ENCODE results near the gene USP2.

Gene USP2

DNA sequence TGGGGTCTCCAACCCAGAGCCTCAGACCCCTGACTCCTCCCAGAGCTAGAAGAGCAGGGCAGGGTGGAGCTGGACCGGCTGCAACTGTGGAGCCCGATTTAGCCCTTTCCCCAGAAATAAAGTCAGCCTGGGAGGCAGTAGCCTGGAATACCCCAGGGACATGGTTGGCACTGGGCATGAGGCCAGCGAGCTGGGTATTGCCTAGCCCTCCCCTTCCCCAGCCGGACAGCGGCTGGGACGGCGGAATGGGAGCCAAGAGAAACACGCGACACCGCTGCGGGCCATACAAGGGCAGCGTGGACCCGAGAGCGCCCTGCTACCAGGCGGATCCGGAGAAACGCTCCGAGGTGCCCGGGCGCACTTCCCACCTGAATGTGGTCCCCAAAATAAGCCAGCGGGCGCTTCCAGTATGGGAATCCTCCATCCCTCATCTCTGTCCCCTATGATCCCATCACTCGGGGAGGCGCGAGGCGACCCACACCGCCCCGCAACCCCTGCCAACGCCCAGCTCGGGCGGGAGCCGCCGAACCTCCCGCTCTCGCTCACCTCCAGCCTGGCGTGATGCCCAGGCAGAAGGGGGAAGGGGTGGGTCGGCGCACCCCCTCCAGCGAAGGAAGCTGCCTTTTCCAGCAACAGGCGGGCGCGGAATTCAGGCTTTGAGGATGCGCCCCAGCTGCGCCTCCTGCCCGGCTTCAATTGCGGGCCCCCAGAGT is 65.3 kb downstream of the USP2 start:
- Histone ChIP-seq H3K4me2 (ENCODE audit: low read depth, low read length, poor library complexity, severe bottlenecking) (peak overlapping the region; percentile 47), H3K9ac (ENCODE audit: low read length) (no peak overlapping the region; the same call in 1 of the 2 replicates), H4K20me1 (ENCODE audit: low read depth, low read length) (no peaks in the 10 kb centered on the region), H3K27ac (ENCODE audit: low read depth, low read length) (no peak overlapping the region), H3K4me3 (ENCODE audit: insufficient read depth, low read length, poor library complexity, severe bottlenecking) (no peak overlapping the region), H3K27me3 (ENCODE audit: low read length) (no peaks in the 10 kb centered on the region), H3K9me3 (ENCODE audit: insufficient read depth, low read length) (no peaks in the 10 kb centered on the region), H3K79me2 (ENCODE audit: insufficient read depth, low read length) (no peaks in the 10 kb centered on the region), H3F3A (ENCODE audit: insufficient read depth) (no peaks in the 10 kb centered on the region), H3K36me3 (ENCODE audit: low read length) (no peaks in the 10 kb centered on the region), H3K9me2 (replicated peaks; ENCODE audit: insufficient read depth, low read length) (no peaks in the 10 kb centered on the region), H2AFZ (ENCODE audit: low read depth, low read length, severe bottlenecking) (no peak overlapping the region)
- TF ChIP-seq EZH2phosphoT487 (conservative IDR thresholded peaks at IDR 0.05; ENCODE audit: low read length), result 0 out of 2 replicates have a peak, but pooled peaks have one; percentile 63
- TF ChIP-seq, protein P1, sequence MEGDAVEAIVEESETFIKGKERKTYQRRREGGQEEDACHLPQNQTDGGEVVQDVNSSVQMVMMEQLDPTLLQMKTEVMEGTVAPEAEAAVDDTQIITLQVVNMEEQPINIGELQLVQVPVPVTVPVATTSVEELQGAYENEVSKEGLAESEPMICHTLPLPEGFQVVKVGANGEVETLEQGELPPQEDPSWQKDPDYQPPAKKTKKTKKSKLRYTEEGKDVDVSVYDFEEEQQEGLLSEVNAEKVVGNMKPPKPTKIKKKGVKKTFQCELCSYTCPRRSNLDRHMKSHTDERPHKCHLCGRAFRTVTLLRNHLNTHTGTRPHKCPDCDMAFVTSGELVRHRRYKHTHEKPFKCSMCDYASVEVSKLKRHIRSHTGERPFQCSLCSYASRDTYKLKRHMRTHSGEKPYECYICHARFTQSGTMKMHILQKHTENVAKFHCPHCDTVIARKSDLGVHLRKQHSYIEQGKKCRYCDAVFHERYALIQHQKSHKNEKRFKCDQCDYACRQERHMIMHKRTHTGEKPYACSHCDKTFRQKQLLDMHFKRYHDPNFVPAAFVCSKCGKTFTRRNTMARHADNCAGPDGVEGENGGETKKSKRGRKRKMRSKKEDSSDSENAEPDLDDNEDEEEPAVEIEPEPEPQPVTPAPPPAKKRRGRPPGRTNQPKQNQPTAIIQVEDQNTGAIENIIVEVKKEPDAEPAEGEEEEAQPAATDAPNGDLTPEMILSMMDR (IDR thresholded peaks at IDR 0.05; ENCODE audit: insufficient read depth, low read length, poor library complexity, severe bottlenecking), result no peak

DNA sequence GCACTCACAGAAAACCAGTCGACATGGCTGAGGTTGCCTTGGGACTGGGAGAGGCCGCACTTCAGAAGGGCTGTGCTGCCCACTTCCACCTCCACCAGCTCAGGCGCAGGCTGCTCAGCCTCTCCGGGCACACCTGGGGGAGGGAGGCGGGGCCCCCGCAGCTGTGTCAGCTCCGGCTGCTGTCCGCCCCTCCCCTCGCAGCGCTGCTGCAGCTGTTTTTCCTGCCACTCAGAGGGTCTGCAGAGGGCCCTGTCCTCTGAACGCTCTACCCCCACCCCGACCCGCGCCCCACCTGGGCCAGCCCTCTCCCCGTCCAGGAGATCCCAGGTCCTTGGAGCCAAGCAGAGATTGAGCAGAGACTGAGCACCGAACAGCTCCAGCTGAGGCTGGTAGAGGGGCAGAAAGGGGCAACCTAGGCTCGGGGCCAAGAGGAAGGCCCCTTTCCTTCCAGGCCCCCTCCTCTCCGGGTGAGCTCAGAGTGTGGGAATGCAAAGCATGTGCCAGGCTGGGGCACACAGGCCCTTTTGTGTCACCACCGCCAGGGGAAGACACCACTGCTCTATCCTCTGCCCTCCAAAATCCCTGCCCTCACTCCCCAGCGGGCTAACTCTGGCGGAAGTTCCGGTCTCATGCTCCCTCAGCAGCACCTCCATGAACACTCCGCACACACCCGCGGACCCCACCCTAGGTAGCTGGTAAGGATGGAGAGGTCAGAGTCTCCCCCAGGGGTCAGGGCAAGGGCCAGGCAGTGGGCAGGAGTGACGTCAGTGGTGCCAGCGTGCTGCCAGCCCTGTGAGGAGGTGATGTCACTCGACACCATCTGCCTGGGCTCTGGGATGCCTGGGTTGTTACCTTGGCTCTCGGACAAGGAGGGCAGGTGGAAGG is 66.1 kb downstream of the USP2 start:
- Histone ChIP-seq H4K20me1 (ENCODE audit: low read depth, low read length) (no peaks in the 10 kb centered on the region), H3F3A (ENCODE audit: insufficient read depth) (no peaks in the 10 kb centered on the region), H2AFZ (ENCODE audit: low read depth, low read length, severe bottlenecking) (no peak overlapping the region), H3K27me3 (ENCODE audit: low read length) (no peaks in the 10 kb centered on the region), H3K9me3 (ENCODE audit: insufficient read depth, low read length) (no peaks in the 10 kb centered on the region), H3K9ac (ENCODE audit: low read length) (peak overlapping the region; percentile 2; the same call in 1 of the 2 replicates), H3K27ac (ENCODE audit: low read depth, low read length) (no peak overlapping the region), H3K79me2 (ENCODE audit: insufficient read depth, low read length) (no peaks in the 10 kb centered on the region), H3K4me2 (ENCODE audit: low read depth, low read length, poor library complexity, severe bottlenecking) (peak overlapping the region; percentile 47), H3K9me2 (replicated peaks; ENCODE audit: insufficient read depth, low read length) (no peaks in the 10 kb centered on the region), H3K36me3 (ENCODE audit: low read length) (no peaks in the 10 kb centered on the region), H3K4me3 (ENCODE audit: insufficient read depth, low read length, poor library complexity, severe bottlenecking) (no peak overlapping the region)
- TF ChIP-seq, protein P1 (IDR thresholded peaks at IDR 0.05; ENCODE audit: insufficient read depth, low read length, poor library complexity, severe bottlenecking), result no peak
- no peak for TF ChIP-seq EZH2phosphoT487 (conservative IDR thresholded peaks at IDR 0.05; ENCODE audit: low read length)

DNA sequence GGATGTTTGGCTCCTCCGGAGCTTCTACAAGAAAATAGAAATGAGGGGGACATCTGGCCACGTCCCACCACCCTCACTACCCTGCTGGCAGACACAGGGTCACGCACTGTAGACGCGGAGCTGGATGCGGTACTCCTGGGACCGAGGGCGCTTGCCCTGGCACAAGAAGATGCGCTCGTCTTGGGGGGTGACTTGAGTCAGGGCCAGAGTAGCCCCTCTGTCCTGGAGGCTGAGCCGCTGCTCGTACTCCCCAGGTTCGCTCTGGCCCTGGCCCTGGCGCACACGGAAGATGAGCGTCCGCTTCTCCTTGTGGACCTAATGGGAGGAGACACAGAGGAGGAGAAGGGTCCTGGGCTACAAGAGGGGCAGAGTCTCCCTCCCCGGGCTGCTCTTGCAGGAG is 66.8 kb downstream of the USP2 start:
- H2AFZ ChIP-seq (ENCODE audit: low read depth, low read length, severe bottlenecking), result no peak overlapping the region

More for the DNA sequence above, 66.8 kb downstream of the USP2 start:
- H3K36me3 ChIP-seq (ENCODE audit: low read length), result no peaks in the 10 kb centered on the region
- no peaks in the 10 kb centered on the region for H3K9me2 ChIP-seq (replicated peaks; ENCODE audit: insufficient read depth, low read length)
- H3K4me3 ChIP-seq (ENCODE audit: insufficient read depth, low read length, poor library complexity, severe bottlenecking), result no peak overlapping the region
- TF ChIP-seq, protein P1 (IDR thresholded peaks at IDR 0.05; ENCODE audit: insufficient read depth, low read length, poor library complexity, severe bottlenecking), result no peak
- TF ChIP-seq EZH2phosphoT487 (conservative IDR thresholded peaks at IDR 0.05; ENCODE audit: low read length), result no peak
- no peaks in the 10 kb centered on the region for H4K20me1 ChIP-seq (ENCODE audit: low read depth, low read length)
- no peaks in the 10 kb centered on the region for H3K27me3 ChIP-seq (ENCODE audit: low read length)
- no peaks in the 10 kb centered on the region for H3F3A ChIP-seq (ENCODE audit: insufficient read depth)
- H3K9me3 ChIP-seq (ENCODE audit: insufficient read depth, low read length), result no peaks in the 10 kb centered on the region
- H3K9ac ChIP-seq (ENCODE audit: low read length), result no peak overlapping the region
- H3K4me2 ChIP-seq (ENCODE audit: low read depth, low read length, poor library complexity, severe bottlenecking), result no peak overlapping the region
- no peak overlapping the region for H3K27ac ChIP-seq (ENCODE audit: low read depth, low read length)
- no peaks in the 10 kb centered on the region for H3K79me2 ChIP-seq (ENCODE audit: insufficient read depth, low read length)
